ENCODE measurements around the gene ASPHD2.
"Not testable (repeated sequence)": the region's sequence is repeated elsewhere in the genome, so short reads cannot be mapped to it uniquely, and the experiment has no call there.

The ASPHD2 gene

DNA sequence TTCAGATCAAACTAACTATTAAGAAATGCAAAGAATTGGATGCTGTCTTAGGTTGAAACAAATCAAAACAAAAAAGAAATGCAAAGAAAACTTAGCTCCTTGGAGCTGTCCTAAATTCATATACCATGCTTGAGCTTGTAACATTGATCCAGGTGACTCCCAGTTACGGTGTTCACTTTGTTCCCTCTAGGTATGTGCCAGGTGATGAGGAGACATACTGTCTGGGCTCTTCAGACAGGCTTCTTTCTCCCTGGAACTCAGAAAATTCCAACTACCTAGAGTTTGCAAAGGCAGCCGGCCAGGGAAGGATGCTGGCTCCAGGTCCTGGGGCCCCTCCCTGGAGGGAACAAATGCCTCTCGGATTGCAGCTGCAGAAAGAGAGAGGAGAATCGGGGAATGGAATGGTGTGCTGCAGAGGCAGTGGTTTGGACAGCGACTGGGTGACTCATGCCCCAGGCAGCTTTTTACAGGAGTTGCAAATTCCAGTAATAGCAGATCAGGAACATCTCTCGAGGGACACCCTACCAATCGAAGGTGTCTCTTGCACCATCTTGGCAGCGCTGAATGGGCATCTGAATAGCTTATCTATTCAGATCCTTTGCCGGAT lies 12.3 kb upstream of the ASPHD2 start:
- no peak for DNase-seq

DNA sequence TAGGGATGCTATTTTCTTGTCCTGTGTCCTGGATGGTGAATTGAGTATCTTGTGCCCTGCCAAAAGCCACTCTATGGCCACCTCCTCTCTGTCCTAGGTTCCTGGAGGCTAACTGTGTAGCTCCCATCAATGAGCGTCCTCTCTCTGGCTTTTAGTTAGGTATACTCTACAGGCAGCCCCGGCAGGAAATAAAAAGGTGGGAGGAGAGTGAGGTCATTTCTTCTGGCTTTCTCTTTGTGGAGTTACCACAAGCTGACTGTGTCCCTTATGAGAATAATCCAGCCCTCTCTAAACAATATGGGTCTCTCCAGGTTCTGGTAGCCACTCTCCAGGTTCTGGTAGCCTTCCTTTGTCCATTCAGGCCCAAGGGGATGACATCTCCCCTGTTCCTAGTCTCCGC lies 11.7 kb upstream of the ASPHD2 start:
- DNase-seq: no peak

DNA sequence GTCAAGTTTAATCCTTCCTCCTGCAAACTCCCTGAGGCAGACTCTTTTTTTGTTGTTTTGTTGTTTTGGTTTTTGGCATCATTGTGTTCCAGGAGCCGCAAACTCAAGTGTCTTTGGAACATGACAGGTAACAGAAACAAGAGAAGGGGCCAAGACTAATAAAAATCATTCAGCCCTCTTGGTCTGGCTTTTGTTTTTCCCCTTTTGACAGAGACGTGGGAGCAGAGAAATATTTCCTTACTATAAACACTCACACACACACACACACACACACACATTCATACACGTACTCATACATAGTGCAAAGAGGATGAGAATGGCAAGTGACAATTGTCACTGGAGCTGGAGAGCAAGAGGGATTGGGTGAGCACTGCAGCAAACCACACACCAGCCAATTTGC lies 10.4 kb upstream of the ASPHD2 start:
- no peak for DNase-seq

DNA sequence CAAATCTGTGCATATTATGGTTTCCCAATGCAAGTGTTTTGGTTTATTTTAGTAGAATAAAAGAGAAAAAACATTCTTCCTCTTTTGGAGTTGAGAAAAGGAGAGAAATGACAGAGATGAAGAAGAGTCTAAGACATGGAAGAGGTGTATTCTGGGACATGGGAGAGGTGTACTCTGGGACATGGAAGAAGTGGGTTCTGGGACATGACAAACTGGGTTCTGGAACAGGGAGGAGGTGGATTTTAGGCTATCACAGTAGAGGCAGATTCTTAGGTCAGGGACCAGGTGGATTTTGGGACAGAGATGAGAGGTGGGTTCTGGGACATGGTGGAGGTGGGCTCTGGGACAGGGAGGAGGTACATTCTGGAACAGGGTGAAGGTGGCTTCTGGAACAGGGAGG lies 2.1 kb upstream of the ASPHD2 start:
- no peak for DNase-seq

DNA sequence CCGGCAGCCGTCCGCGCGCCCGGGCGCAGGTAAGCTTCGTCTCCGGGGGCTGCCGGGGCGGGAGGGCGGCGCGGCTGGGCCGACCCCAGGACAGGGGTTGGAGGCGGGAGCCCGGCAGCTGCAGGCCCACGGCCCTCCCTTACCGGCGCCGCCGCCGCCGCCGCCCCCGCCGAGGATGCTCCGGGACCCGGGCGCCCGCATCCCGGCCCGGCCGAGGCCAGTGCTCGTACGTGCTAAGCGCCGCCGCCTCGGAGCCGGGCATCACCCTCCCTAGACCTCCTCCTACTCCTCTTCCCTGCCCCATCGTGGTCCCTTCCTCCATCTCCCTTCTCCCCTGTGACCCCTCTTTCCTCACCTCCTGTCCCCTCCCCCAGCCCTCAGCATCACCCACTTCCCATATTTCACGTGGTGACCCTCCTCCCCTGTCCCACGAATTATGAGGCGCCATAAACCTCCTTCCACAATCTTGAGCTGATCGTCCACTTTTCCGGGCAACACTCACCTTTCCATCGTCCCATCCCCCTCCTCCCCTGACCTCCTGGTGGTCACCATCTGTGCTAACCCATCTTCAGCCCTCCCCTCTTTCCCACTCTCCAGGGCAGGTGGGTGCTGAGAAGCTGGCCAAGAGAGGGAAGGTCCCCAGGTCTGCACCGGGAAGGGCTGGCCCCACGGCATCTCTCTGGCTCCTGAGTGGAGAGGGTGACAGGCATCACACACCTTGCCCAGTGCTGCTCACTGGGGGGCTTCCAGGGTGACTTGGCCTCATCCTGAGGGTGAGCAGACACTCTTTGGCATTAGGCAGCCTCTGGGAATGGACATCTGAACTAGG lies 612 bp downstream of the ASPHD2 start:
- no peak for DNase-seq

DNA sequence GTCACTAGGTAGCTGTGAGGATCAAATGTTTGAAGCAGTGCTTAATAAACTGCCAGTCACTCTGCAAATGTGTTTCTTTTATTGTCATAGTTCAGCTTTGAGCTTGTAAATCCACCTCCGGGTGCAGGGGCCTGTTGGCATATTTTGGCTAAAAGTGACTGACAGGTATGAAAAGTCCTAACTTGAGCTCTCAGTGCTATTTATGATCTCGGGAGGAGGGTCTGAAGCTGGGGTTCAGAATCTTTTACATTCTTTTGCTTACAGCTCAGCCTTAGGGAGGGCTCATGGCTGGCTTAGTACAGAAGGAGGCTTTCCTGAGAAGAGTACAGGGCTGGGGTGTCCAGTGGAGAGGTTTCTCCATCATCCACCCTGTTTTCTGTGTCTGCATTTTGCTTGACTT lies 1.5 kb downstream of the ASPHD2 start:
- DNase-seq: no peak

DNA sequence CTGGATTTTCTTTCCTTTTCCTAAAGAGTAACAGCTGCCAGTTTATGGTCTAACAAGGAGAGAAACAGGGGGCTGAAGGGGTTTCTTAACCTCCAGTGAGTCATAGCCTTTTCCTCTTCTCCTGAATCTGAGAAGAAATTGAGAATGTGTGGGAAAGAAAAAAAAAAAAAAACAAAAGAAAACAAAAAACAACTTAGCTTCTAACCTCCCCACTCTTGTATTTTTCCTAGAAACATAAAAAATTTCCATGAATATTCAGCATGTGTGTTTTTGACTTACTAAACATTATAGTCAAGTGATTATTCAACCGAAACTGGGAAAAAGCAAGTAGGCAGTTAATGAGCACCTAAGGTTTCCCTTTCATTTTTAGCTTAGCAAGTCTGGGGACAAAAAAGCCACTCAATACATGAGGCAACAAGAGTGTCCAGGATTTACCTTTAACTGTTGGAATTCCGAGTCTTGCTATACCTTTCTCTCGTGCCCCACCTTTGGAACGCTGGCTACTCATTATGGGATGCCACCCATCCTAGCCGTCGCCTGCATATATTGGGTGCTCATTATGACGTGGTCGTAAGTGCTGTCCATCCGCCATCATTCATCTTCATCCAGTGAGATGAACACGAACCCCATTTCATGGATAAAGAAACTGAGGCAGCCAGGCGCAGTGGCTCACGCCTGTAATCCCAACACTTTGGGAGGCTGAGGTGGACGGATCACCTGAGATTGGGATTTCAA lies 2.4 kb downstream of the ASPHD2 start:
- DNase-seq: no peak

DNA sequence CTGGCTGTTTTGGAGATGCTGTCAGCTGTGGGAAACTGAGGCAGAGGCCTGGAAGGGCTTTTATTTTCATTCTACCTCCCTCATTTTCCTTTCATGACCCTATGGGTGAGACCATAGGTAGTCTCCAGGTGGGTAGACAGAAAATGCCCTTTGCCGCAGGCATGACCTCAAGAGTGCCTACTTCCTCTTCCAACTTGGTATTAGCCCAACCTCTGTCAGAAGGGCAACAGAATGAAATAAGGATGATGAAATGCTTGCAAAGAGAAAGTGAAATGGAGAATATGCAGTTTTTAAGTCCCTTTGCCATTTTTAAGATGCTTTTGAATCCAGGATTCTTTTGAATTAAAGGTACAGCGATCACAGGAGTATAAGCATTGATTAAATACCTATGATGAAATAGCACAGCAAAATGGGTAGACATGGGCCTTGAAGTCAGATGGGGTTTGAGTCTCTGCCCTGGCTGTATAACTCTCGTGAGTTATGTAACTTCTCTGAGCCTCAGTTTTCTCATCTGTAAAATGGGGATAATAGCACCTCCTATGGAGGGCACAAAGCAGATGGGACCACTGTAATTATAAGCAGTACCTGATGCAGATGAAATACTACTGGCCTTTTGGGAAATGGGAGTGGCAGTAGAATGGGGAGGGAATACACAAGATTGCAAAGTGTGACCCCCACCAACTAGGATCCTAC lies 3.7 kb downstream of the ASPHD2 start:
- DNase-seq: no peak

DNA sequence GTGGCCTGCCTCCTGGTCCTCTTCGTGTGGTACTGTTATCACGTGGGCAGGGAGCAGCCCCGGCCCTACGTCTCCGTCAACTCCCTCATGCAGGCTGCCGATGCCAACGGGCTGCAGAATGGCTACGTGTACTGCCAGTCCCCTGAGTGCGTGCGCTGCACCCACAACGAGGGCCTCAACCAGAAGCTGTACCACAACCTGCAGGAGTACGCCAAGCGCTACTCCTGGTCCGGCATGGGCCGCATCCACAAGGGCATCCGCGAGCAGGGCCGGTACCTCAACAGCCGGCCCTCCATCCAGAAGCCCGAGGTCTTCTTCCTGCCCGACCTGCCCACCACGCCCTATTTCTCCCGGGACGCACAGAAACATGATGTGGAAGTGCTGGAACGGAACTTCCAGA lies 4.7 kb downstream of the ASPHD2 start:
- DNase-seq: no peak

DNA sequence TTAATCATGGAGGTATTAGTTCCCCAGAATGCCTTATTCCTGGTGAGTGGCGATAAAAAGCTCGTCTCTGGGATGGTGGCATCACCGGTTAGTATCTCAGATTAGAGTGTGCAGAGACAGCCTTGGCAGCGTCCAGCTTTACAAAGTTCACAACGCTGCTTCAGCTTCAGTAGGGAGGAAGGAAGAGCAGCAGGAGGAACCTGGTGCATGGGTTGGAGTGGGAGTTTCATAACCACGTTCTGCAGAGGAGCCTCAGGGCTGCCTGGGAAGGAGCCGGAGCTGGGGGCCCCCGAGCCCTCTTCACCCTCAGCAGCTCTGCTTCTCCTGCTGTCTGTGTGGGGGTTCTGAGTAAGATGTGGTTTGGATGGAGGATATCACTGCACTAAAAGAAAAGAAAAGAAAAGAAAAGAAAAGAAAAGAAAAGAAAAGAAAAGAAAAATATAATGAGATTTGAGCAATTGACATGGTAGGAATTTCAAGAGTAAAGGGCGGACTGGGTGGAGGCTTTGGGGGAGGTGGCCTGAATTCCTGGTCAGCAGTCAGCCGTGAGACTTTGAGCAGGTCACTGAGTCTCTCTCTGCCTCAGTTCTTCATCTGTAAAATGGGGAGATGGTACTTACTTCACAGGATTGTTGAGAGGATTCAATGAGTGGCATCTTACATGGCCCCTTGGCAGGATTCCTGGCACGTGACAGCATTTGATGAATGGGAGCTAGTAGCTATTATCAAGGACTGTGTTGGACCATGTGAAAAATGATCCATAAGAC lies 6.5 kb downstream of the ASPHD2 start:
- no peak for DNase-seq

DNA sequence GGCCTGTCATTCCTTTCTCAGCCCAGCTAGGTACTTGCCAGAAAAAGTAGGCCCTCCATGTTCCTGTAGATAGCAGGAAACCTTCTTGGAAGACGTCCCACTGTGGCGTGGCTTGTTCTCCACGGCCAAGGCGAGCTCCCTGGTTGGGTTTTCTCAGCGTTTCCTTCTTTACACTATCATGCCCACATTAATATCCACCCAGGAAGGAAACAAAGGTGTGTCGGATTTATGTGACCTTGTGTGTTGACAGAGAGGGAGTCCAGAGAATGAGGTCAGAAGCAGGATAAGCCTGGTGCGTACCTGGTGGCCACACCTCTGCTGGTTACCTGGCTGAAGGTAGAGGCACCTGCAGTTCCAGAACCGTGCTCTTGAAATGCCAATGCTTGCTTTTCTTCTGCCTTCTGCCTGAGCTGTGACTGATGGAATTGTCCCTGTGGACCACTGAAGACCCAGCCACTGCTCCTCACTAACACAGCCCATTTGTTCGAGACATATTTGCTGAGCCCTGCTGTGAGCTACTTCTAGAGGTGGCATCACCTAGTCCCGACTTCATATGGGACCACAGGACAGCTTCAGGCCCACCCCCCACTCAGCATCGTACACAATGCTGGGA lies 7.9 kb downstream of the ASPHD2 start:
- no peak for DNase-seq

DNA sequence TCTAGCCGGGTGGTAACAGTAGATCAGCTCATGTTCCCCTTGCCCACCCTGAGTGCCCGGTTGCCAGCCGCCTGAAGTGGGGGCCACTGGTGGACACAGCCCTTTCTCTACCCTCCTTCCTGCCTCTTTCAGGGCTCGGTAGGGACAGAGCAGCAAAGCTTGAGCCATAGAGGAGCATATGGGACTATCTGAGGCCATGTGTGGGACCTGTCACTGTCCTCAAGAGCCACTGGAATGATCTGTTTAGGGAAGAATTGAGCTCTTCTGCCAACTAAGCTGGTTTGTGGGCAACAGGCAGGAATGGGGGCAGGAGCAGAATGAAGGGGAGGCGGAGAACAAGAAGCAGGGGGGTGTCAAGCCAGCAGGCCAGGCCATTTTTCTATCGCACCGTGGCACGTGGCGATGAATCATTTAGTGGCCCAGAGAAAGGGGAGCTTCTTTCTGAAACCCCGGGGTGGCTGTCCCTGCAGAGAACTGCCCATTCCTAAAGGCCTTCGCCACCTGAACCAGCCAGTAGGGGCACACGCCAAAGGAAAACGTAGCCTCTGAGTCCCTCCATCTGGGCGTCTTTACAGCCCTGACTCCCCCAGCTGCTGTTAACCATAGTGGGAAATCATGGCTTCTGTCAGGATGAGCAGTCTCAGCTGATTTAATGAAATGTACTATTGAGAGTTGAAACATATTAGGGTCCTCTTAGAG lies 8.8 kb downstream of the ASPHD2 start:
- DNase-seq: no peak

DNA sequence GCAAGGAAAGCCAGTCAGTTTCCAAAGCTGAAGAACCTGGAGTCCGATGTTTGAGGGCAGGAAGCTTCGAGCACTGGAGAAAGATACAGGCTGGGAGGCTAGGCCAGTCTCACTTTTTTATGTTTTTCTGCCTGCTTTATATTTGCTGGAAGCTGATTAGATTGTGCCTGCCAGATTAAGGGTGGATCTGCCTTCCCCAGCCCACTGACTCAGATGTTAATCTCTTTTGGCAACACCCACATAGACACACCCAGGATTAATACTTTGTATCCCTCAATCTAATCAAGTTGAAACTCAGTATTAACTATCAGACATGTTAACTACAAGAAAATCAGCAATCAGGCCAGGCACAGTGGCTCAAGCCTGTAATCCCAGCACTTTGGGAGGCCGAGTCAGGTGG lies 9.7 kb downstream of the ASPHD2 start:
- DNase-seq: not testable (repeated sequence)

DNA sequence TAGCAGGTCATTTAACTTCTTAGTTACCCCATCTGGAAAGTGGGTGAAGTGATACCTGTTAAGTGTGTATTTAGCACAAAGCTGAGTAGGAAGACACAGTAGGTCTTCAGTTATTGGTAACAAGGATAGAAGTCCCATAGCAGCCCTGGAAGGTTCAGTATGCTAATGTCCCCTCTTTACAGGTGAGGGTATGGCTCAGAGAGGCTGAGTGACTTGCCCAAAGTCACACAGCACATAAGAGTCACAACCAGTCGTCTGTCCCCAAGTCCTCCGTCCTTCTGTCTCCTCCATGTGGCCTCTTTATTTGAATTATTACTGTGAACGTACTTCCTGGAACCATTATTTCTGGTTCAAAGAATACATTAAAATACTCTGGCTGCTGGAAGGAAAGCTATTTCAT lies 10.5 kb downstream of the ASPHD2 start:
- no peak for DNase-seq

DNA sequence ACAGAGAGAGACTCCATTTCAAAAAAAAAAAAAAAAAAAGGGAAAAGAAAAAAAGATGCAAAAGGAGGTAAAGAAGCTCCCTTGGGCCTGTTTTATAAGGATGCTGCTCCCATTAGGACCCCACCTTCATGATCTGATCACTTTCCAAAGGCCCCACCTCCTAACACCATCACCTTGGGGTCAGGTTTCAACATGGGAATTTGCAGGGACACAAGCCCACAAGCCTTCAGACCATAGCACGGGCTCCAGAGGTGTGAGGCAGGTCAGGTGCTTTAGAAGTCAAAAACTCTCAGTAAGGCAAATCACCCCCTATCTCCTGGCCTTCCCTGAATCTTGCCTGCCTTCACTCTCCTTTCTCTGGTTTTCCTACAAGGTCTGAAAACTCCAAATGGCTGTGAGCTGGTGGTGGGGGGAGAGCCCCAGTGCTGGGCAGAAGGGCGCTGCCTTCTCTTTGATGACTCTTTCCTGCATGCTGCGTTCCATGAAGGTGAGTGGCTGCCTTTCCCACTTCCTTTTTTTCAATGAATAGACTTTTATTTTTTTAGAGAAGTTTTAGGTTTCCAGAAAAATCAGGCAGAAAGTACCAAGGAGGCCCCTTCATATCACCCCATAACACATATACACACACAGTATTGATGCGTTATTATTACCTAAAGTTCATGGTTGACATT lies 13.2 kb downstream of the ASPHD2 start:
- DNase-seq: no peak

DNA sequence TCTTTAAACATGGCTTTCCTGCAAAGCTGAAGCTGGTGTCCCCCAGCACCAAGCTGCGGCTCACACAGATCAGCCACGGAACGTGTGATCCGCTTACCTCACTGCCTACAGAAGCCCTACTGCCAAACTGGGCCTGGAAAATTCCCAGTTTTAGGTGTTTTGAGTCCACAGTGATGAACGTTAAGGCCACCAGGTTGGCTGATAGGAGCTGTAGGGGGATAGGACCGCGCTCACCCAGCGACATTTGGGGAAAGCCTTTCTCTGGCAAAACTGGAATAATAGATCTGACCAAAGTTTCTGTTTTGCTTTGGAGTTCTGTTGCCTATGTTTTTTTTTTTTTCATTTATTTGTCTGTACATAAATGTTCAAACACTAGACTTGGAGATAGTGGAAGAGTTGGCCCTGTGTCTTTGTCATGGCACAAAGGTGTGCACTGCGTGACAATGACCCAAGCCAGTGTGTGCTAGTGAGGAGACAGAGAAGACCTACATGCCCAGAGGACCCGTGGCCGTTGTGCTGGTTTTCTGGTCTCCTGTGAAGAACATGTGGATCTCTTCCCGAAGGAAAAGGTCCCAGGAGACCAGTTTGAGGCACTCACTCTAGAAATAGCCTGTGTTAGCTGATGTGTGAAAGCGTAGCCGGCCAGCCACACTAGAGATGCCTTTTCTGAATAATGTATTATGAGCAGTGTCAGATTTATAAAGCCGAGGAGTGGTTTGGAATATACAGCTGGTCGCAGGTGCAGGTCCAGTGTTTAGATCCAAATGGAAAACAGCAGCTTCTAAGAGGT lies 15.0 kb downstream of the ASPHD2 start:
- no peak for DNase-seq

DNA sequence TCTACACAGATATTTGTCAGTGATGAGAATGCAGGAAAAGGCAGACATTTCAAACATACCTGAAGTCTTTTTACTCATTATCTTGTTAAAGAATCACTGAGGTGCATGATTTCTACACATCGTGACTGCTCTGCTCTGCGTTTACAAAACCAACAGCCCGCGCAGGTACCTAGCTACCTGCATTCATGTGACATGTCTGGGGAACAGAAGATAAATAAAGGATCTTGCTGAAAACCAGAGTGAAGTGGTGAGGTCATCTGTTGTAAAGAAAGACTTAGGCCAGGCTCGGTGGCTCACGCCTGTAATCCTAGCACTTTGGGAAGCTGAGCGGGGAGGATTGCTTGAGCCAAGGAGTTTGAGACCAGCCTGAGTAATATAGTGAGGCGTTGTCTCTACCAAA lies 15.7 kb downstream of the ASPHD2 start:
- DNase-seq: no peak

DNA sequence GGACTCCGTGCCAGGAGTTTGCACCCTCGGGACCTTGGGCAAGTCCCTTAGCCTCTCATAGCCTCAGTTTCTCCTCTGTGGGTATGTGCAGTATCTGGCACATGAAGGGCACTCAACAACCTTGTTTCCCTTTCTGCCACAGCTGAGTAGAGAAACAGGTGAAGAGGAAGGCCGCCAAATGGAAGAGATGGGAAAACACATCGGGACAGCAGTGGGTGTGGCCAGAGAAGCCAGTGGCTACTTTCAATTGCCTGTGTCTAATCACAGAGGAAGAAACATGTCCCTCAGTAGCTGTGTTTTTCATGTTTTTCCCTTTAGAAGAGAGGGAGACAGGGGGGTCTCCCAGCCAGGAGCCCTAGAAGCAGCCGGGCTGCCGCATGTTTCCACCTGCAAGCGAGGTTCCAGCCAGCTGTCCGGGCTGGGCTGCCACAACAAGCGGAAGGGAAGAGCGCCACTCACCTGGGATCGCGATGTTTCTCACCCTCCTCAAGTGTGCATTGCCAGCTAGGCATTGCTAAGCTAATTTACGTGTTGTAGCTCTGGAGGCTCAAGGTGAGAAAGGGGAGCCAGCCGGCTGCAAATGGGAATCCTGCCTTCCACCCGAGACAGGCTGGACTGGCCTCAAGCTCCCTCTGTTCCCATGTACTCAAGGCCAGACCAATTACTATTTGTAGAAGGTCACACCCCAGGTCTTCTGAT lies 16.7 kb downstream of the ASPHD2 start:
- DNase-seq: no peak

DNA sequence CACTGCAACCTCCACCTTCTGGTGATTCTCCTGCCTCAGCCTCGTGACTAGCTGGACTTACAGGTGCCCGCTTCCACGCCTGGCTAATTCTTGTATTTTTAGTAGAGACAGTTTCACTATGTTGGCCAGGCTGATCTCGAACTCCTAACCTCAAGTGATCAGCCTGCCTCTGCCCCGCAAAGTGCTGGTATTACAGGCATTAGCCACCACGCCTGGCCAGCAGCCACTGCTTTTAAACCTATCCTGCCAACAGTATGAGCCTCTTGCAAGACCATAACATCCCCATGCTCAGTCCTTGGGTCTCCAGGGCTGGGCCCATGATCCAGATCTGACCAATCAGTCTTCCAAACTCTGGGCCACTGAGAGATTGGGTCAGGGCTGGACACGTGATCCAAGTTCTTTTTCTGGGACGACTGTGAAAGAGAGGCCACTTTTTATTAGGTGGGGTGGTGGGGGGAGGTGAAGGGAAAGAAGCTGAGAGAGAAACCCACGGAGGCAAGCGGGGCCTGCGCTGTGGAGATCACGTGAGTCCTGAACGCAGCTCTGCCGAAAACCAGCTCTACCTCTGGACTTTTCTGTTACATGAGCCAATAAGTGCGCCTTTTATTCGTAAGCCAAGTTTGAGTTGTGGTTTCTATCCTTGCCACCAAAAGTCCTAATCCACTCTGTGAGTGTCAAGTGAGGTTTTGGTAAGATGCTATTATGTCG lies 17.9 kb downstream of the ASPHD2 start:
- no peak for DNase-seq

All from NCI-H446 treated with DMSO at 0.1 percent for 48 hours (cell line).